Germinal center (tissue), 1 donor: ENCODE data around the gene IRGQ.
"Not testable (repeated sequence)": the region's sequence is repeated elsewhere in the genome, so short reads cannot be mapped to it uniquely, and the experiment has no call there.

Source experiments
- DNase-seq: peaks from one replicate; pipeline ENCODE4 v3.0.0; 2012; ENCODE audit warnings: mixed read lengths, low spot score

IRGQ gene

GRCh38 chr19:43574424-43575155 is 21.3 kb downstream of the IRGQ start:
- no peak for DNase-seq

- no peak for DNase-seq
Measured at GRCh38 chr19:43572171-43572588, 23.8 kb downstream of the IRGQ start.

DNA sequence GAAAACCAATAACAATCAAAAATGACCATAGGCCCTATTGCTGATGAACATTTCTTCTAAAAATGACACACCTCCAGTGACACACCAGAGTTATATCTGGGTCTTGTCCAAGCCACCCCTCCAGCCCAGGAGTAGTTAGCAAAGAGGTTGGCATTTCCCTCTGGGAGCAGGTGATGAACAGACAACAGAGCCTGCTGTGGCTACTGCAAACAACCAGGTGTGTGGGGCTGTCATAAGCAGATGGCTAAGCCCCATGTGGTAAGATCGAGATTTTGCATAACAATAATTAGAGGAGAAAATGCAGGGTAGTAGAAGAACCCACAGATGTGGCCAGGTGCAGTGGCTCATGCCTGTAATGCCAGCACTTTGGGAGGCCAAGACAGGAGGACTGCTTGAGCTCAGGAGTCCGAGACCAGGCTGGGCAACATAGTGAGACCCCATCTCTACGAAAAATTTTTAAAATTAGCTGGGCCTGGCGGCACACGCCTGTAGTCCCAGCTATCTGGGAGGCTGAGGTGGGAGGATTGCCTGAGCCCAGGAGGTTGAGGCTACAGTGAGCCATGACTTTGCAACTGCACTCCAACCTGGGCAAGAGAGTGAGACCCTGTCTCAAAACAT is 25.7 kb downstream of the IRGQ start:
- no peak for DNase-seq

DNA sequence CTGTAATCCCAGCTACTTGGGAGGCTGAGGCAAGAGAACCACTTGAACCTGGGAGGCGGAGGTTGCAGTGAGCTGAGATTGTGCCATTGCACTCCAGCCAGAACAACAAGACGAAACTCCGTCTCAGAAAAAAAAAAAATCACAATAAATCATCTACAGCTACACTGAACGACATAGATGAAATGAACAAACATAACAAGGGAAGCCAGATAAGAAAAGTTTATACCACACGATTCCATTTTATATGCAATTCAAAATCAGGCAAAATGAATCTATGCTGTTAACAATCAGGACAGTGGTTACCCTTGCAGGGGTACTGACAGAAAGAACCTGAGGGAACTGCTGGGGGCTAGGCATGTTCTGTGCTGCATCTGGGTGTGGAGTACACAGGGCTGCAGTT is 26.3 kb downstream of the IRGQ start:
- DNase-seq, result no peak

- DNase-seq, result no peak
Measured at GRCh38 chr19:43564800-43565199, 31.1 kb downstream of the IRGQ start.

DNA sequence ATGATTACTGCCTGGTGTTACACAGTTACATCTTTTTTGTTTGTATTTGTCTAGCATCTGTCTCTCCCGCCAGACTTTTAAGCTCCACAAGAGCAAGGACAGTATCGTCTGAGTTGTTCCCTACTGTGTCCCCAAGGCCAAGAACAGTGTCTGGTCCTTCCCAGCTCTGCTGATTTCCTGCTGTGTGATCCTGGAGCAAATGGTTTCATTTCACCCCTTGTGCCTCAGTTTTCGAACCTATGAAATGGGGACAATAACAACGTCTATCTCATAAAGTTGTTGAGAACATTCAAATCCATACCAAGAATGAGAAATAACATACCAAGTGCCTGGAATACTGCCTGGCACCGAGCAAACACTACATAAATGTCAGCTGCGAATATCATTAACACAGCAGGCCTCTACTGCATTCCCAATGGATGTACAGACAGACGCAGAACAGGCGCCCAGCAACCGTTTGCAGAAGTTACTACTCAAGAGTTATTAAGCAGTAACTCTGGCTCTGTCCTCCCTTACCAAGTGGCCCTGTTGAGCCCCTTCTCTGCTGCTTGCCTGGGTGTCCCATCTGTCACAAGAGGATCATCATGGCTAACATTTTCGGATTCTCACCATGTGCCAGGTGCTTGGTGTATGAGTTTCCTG is 32.0 kb downstream of the IRGQ start:
- DNase-seq, result no peak

- DNase-seq, result peak; percentile 69
Measured at GRCh38 chr19:43562698-43563241, 33.2 kb downstream of the IRGQ start.

DNA sequence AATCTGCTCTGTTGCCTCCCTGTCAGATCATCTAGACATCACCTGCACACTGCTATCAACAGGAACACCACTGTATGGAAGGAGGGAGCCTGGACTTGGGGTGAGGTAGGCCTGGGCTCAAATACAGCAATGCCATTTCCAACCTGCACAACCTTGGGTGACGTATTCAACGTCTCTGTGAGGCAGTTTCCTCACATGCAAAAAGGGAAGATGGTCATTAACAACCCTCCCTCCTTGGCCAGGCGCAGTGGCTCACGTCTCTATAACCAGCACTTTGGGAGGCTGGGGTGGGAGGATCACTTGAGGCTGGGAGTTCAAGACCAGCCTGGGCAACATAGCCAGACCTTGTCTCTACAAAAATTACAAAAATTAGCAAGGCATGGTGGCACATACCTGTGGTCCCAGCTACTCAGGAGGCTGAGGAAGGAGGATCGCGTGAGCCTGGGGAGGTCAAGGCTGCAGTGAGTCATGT is 33.7 kb downstream of the IRGQ start:
- no peak for DNase-seq

GRCh38 chr19:43561139-43561970 is 34.6 kb downstream of the IRGQ start:
- DNase-seq, result no peak

DNA sequence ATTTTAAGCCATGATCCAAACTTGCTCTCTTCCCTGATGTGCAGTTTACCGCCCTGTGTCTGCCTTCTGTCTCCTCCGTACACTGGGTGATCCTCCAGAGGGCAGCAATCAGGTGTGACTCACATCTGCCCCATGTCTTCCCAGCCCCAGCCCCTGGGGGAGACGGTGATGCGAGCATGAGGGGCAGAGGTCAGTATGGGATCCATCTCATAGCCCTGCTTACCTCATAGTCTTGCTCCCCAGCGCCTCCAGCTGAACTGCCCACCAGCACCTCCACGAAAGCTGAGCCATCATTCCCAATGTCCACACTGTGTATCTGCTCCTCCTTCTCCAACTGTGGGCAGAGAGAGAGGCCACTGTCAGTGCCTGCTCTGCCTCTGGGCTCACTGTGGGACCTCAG is 35.2 kb downstream of the IRGQ start:
- no peak for DNase-seq

DNA sequence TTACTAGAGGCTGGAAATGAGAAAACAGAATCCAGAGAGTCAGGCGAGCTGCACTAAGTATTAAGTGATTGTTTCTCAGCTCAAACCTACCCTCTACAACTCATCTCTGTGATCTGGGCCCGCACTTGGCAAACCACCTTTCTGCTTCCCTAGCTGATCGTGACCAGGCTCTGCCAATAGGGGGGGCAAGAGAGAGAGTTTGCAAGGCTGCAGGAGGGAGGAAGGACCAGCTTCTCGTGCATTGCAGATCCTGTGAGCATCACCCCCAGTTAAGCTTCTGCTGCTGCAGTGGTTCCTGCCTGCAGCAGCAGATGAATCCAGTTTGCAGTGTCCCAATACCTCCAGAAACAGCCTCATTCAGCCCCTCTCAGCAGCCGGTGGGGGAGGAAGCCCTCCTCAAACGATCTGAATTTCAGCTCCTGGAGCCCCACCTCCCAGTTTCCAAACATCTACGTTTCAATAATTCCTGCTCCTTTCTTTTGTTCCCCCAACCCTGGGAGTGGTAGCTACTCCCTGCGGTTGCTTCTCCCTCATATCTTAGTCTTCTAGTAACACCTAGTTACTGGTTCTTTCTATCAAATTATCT is 40.7 kb downstream of the IRGQ start:
- DNase-seq, result peak; percentile 80

DNA sequence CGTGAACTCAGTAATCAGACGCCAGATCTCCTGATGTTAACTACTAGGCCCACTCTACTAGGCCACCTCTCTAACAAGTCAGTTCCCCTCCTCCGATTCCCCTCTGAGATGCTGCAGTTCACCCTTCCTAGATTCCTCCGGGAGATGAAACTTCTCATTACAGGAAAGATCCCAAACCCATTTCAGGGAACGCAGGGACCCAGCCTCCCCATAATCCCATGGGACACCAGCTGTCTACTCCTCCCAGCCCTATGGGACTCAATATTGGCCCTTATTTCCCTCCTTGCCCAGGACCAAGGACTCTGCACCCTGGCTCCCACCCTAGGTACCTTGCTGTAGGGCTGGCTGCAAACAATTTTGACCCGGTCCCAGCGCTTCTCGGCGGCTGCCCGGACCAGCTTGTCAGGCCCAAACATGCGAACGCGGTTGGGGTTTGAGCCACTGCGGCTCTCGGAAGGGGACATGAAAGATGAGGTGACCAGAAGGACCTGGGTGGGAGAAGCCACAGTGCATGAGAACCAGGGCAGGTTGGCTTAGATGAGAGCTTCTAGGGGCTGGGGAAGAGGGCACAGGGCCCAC is 41.5 kb downstream of the IRGQ start:
- no peak for DNase-seq

DNA sequence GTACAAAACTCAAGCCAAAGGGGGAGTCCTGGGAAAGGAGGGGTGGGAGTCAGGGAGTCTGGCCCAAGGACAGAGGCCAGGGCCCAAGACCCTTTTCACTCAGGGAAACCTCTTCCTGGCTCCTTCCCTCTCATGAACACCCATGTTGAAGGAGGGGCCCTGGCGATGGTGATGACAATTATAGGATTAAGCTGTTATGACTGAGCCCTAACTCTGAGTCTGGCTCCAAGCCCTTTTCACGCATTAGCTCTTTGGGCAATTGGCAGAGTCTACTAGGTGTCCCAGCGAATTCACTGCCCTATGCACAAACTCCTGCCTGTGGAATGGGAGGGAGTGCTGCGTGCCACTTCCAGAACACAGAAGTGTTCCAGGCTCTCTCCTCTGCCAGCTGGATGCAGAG is 42.3 kb downstream of the IRGQ start:
- DNase-seq, result no peak

GRCh38 chr19:43552616-43553015 is 43.3 kb downstream of the IRGQ start:
- DNase-seq, result no peak

DNA sequence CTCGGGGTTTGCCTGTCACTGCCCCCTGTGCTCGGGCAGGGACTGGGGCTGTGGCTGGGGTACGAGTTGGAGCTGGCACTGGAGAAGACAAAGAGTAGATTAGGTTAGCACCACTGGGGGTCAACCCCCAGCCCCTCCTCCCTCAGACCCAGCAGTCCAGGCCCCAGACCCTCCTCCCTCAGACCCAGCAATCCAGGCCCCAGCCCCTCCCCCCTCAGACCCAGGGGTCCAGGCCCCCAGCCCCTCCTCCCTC is 43.8 kb downstream of the IRGQ start:
- DNase-seq, result no peak

DNA sequence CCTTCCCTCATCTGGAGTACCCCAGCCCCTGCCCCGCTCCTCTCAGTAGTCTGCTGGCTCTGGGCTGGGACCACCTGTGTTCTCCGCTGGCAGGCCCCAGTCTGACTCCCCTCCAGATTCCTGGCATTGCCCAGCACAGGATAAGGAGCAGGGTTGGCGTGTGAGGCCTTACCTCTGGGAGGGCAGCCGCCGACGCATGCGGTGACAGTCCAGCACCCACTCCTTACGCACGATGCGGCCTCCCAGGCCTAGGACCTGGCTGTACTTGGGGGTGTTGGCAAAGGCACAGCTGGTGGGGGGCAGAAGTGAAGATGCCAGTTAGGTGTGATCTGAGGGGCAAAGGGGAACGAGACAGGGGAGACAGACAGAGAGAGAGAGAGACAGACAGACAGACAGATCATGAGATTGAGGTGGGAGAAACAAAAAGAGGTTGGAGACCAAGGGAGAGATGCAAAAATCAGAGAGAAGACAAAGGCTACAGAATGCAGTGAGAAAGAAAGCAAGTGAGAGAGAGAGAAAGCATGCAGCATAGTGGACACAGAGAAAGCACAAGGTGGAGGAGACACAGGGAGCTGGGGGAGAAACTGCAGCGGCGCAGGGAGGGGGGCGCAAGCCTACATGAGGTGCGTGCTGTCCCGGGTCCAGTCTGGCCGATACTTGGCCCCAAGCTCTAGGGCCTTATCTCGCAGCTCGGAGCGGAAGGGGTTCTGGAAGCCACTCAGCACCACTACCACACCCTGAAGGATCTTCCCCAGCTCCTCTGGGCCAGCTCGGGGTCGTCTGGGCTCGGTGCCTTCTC is 44.3 kb downstream of the IRGQ start:
- DNase-seq, result no peak

GRCh38 chr19:43548706-43549105 is 47.2 kb downstream of the IRGQ start:
- DNase-seq, result no peak

GRCh38 chr19:43547926-43548325 is 48.0 kb downstream of the IRGQ start:
- DNase-seq, result not testable (repeated sequence)

GRCh38 chr19:43546581-43546980 is 49.4 kb downstream of the IRGQ start:
- DNase-seq, result no peak

DNA sequence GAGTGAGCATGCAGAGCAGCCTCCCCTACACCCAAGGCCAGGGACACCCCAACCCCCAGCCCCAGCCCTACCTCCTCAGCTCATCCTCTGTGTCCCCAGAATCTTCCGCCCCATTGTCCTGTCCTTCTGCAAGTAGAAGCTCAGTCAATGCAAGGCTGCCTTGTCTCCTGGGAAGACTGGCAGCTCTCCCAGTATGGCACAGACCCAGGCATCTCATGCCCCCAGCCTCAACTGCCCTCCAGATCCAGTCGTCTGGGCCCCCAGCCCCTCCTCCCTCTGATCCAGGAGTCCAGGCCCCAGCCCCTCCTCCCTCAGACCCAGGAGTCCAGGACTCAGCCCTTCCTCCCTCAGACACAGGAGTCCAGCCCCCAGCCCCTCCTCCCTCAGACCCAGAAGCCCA is 50.0 kb downstream of the IRGQ start:
- no peak for DNase-seq

DNA sequence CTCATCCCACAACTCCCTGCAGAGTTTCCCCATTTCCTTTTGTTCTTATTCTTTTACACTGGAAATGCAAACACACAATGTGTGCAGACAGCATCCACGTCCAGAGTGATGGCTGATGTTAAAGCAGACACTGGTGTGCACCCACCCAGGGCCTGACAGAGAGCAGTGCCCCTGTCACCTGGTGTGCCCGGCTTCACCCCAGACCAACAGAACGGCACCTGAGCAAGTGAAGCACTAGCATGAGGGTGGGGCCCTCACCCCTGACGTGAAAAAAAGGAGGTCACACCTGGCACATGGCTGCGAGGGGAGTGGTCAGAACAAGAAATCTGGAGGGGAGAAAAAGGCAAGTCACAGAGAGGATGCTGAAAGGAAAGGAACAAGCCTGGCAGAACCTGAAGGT is 50.7 kb downstream of the IRGQ start:
- no peak for DNase-seq
